ENCODE results near the gene MAP7D1. TPM values are rescaled to one million over a fixed set of nuclear protein-coding genes. Genes with fewer than 3 reads are reported as not detected.

MAP7D1 gene
- total and polyA plus RNA-seq, 10 of the 15 experiments (the other 5 are each of a cell fraction or from before 2014, with no cell fraction given), result 4.4 to 97.6 (median 24.2) TPM

DNA sequence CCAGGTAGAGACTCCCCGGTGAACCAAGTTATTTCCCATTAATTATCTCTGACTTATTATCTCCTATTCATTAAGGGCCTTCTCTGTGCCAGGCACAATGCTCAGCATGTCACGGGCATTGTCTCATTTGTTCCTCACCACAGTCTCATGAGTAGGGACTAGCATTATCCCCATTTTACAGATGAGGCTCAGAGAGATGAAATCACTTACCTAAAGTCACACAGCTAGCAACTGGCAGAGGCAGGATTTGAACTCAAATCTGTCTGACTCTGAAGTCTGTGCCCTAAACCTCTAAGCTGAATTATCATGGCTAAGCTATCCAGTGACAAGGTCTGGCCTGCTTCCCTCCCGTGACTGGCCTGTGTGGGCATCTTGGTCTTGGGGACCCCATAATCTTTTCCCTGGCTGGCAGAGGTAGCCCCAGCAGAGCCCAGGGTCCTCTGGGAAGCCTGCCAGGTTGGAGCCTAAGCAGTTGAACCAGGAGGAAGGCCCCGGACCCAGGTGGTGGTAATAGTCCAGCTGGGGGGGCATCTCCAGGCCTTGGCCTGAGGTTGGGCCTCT, 4.5 kb downstream of the MAP7D1 start (continued):
- TF ChIP-seq, protein P1, sequence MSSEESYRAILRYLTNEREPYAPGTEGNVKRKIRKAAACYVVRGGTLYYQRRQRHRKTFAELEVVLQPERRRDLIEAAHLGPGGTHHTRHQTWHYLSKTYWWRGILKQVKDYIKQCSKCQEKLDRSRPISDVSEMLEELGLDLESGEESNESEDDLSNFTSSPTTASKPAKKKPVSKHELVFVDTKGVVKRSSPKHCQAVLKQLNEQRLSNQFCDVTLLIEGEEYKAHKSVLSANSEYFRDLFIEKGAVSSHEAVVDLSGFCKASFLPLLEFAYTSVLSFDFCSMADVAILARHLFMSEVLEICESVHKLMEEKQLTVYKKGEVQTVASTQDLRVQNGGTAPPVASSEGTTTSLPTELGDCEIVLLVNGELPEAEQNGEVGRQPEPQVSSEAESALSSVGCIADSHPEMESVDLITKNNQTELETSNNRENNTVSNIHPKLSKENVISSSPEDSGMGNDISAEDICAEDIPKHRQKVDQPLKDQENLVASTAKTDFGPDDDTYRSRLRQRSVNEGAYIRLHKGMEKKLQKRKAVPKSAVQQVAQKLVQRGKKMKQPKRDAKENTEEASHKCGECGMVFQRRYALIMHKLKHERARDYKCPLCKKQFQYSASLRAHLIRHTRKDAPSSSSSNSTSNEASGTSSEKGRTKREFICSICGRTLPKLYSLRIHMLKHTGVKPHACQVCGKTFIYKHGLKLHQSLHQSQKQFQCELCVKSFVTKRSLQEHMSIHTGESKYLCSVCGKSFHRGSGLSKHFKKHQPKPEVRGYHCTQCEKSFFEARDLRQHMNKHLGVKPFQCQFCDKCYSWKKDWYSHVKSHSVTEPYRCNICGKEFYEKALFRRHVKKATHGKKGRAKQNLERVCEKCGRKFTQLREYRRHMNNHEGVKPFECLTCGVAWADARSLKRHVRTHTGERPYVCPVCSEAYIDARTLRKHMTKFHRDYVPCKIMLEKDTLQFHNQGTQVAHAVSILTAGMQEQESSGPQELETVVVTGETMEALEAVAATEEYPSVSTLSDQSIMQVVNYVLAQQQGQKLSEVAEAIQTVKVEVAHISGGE (CRISPR knock-in tag; IDR thresholded peaks at IDR 0.05), result no peak
- TF ChIP-seq TCF7 (IDR thresholded peaks at IDR 0.05; ENCODE audit: borderline replicate concordance) (no peak), CHD2 (IDR thresholded peaks at IDR 0.05; ENCODE audit: borderline replicate concordance, low read depth, low read length) (no peak), RELB (IDR thresholded peaks at IDR 0.05; ENCODE audit: low read depth) (no peak), DPF2 (IDR thresholded peaks at IDR 0.05) (0 out of 2 replicates have a peak, but pooled peaks have one; percentile 62), ZNF622 (IDR thresholded peaks at IDR 0.05) (no peak), MAX (IDR thresholded peaks at IDR 0.05; ENCODE audit: low read depth, low read length) (0 out of 2 replicates have a peak, but pooled peaks have one; percentile 3), ZBTB33 (IDR thresholded peaks at IDR 0.05) (no peak), NBN (IDR thresholded peaks at IDR 0.05) (no peak), ATF2 (IDR thresholded peaks at IDR 0.05; ENCODE audit: low read length) (no peak), ETV6 (conservative IDR thresholded peaks at IDR 0.05 in 1 of 2, IDR thresholded peaks at IDR 0.05 in 1 of 2; ENCODE audit: borderline replicate concordance in 1 of 2, low read depth in 1 of 2) (no peak), TCF12 (IDR thresholded peaks at IDR 0.05; ENCODE audit: low read depth, low read length) (no peak), RELA (IDR thresholded peaks at IDR 0.05; ENCODE audit: borderline replicate concordance, partially characterized antibody) (peak; percentile 11)
- TF ChIP-seq, protein P2, sequence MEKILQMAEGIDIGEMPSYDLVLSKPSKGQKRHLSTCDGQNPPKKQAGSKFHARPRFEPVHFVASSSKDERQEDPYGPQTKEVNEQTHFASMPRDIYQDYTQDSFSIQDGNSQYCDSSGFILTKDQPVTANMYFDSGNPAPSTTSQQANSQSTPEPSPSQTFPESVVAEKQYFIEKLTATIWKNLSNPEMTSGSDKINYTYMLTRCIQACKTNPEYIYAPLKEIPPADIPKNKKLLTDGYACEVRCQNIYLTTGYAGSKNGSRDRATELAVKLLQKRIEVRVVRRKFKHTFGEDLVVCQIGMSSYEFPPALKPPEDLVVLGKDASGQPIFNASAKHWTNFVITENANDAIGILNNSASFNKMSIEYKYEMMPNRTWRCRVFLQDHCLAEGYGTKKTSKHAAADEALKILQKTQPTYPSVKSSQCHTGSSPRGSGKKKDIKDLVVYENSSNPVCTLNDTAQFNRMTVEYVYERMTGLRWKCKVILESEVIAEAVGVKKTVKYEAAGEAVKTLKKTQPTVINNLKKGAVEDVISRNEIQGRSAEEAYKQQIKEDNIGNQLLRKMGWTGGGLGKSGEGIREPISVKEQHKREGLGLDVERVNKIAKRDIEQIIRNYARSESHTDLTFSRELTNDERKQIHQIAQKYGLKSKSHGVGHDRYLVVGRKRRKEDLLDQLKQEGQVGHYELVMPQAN (conservative IDR thresholded peaks at IDR 0.05), result no peak
- TF ChIP-seq, protein P3, sequence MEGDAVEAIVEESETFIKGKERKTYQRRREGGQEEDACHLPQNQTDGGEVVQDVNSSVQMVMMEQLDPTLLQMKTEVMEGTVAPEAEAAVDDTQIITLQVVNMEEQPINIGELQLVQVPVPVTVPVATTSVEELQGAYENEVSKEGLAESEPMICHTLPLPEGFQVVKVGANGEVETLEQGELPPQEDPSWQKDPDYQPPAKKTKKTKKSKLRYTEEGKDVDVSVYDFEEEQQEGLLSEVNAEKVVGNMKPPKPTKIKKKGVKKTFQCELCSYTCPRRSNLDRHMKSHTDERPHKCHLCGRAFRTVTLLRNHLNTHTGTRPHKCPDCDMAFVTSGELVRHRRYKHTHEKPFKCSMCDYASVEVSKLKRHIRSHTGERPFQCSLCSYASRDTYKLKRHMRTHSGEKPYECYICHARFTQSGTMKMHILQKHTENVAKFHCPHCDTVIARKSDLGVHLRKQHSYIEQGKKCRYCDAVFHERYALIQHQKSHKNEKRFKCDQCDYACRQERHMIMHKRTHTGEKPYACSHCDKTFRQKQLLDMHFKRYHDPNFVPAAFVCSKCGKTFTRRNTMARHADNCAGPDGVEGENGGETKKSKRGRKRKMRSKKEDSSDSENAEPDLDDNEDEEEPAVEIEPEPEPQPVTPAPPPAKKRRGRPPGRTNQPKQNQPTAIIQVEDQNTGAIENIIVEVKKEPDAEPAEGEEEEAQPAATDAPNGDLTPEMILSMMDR (IDR thresholded peaks at IDR 0.05 in 2 of 3, conservative IDR thresholded peaks at IDR 0.05 in 1 of 3; ENCODE audit: control insufficient read depth in 2 of 3, extremely low read depth in 1 of 3, insufficient read depth in 1 of 3, low read depth in 3 of 3, low read length in 3 of 3), result no peak
